SK-N-SH treated with all-trans-retinoic acid at 6 μM for 48 hours (cell line): Measurements from ENCODE around the gene RGL1.

Experiments used
- ATAC-seq: fragments of 200-7000 bp; cut with Tn5 transposase; 3 replicates; pipeline ENCODE4 v1.9.1; 2020; ENCODE audit warnings: mild to moderate bottlenecking, moderate library complexity
- ARNTL ChIP-seq: fragments of 450-650 bp; formaldehyde crosslinking; IDR thresholded peaks from 2 replicates; pipeline ENCODE4 v1.5.0; 2020; ENCODE audit warnings: low read depth, mild to moderate bottlenecking, moderate library complexity, borderline replicate concordance
- CREB5 ChIP-seq: fragments of 250-450 bp; sonication (Bioruptor Pico); IDR thresholded peaks from 2 replicates; pipeline ENCODE4 v1.5.1; 2020; ENCODE audit warnings: low read depth, mild to moderate bottlenecking, moderate library complexity
- CSDC2 ChIP-seq: fragments of 250-450 bp; sonication (Bioruptor Pico); IDR thresholded peaks from 2 replicates; pipeline ENCODE4 v1.5.0; 2020; ENCODE audit warnings: mild to moderate bottlenecking, moderate library complexity
- ESRRG ChIP-seq: fragments of 250-450 bp; sonication (Bioruptor Pico); IDR thresholded peaks from 2 replicates; pipeline ENCODE4 v1.6.1; 2021; ENCODE audit warnings: mild to moderate bottlenecking
- GLIS3 ChIP-seq: fragments of 250-450 bp; sonication (Bioruptor Pico); IDR thresholded peaks from 2 replicates; pipeline ENCODE4 v1.5.0; 2020; ENCODE audit warnings: mild to moderate bottlenecking, moderate library complexity
- ISL1 ChIP-seq: fragments of 250-450 bp; sonication (Bioruptor Pico); IDR thresholded peaks from 2 replicates; pipeline ENCODE4 v2.1.2; 2022; ENCODE audit warnings: mild to moderate bottlenecking, moderate library complexity
- OSR1 ChIP-seq: fragments of 250-450 bp; sonication (Bioruptor Pico); IDR thresholded peaks from 2 replicates; pipeline ENCODE4 v1.8.0; 2022; ENCODE audit warnings: moderate library complexity, mild to moderate bottlenecking, inconsistent platforms
- POU6F1 ChIP-seq: fragments of 250-450 bp; sonication (Bioruptor Pico); IDR thresholded peaks from 2 replicates; pipeline ENCODE4 v1.8.0; 2021; ENCODE audit warnings: low read depth, mild to moderate bottlenecking, moderate library complexity, borderline replicate concordance
- PPARA ChIP-seq: fragments of 250-450 bp; sonication (Bioruptor Pico); IDR thresholded peaks from 2 replicates; pipeline ENCODE4 v1.5.0; 2020; ENCODE audit warnings: mild to moderate bottlenecking, borderline replicate concordance
- RARB ChIP-seq: fragments of 250-450 bp; sonication (Bioruptor Pico); IDR thresholded peaks from 2 replicates; pipeline ENCODE4 v1.8.0; 2021; ENCODE audit warnings: mild to moderate bottlenecking, moderate library complexity
- SNAI2 ChIP-seq: fragments of 250-450 bp; sonication (Bioruptor Pico); IDR thresholded peaks from 2 replicates; pipeline ENCODE4 v1.5.0; 2020; ENCODE audit warnings: mild to moderate bottlenecking, moderate library complexity
- TCF4 ChIP-seq: fragments of 250-450 bp; sonication (Bioruptor Pico); IDR thresholded peaks from 2 replicates; pipeline ENCODE4 v1.8.0; 2021; ENCODE audit warnings: mild to moderate bottlenecking, moderate library complexity, borderline replicate concordance
- TOX ChIP-seq: fragments of 250-450 bp; sonication (Bioruptor Pico); IDR thresholded peaks from 2 replicates; pipeline ENCODE4 v1.8.0; 2021; ENCODE audit warnings: mild to moderate bottlenecking, moderate library complexity, borderline replicate concordance
- TSHZ2 ChIP-seq: fragments of 250-450 bp; sonication (Bioruptor Pico); IDR thresholded peaks from 2 replicates; pipeline ENCODE4 v1.5.0; 2020; ENCODE audit warnings: mild to moderate bottlenecking, moderate library complexity
- ZC3H10 ChIP-seq: fragments of 250-450 bp; sonication (Bioruptor Pico); IDR thresholded peaks from 2 replicates; pipeline ENCODE4 v1.5.1; 2021; ENCODE audit warnings: mild to moderate bottlenecking, moderate library complexity
- ZFP3 ChIP-seq: fragments of 250-450 bp; sonication (Bioruptor Pico); IDR thresholded peaks from 2 replicates; pipeline ENCODE4 v1.5.0; 2020; ENCODE audit warnings: mild to moderate bottlenecking, moderate library complexity
- ZFP30 ChIP-seq: fragments of 450-650 bp; formaldehyde crosslinking; IDR thresholded peaks from 2 replicates; pipeline ENCODE4 v1.5.0; 2022; ENCODE audit warnings: mild to moderate bottlenecking, moderate library complexity
- ZNF565 ChIP-seq: fragments of 450-650 bp; formaldehyde crosslinking; conservative IDR thresholded peaks from 2 replicates; pipeline ENCODE4 v1.5.0; 2020; ENCODE audit warnings: low read depth, mild to moderate bottlenecking, moderate library complexity
- ZNF70 ChIP-seq: fragments of 450-650 bp; formaldehyde crosslinking; IDR thresholded peaks from 2 replicates; pipeline ENCODE4 v1.5.0; 2020; ENCODE audit warnings: mild to moderate bottlenecking, moderate library complexity
- ZNF8 ChIP-seq: fragments of 450-650 bp; formaldehyde crosslinking; IDR thresholded peaks from 2 replicates; pipeline ENCODE4 v1.5.0; 2020; ENCODE audit warnings: mild to moderate bottlenecking, moderate library complexity

Gene RGL1

GRCh38 chr1:183907070-183907469 lies 102.2 kb downstream of the RGL1 start:
- peak; percentile 32; the same call in 1 of the 3 replicates for ATAC-seq
- TF ChIP-seq ZNF8: no peak
- no peak for TF ChIP-seq ISL1 (CRISPR knock-in tag)
- no peak for TF ChIP-seq POU6F1 (CRISPR knock-in tag)
- TF ChIP-seq CREB5 (CRISPR knock-in tag): no peak
- TF ChIP-seq RARB (CRISPR knock-in tag): no peak
- TF ChIP-seq TSHZ2 (CRISPR knock-in tag): no peak
- no peak for TF ChIP-seq ARNTL (CRISPR knock-in tag)
- TF ChIP-seq ZC3H10 (CRISPR knock-in tag): no peak
- no peak for TF ChIP-seq TOX (CRISPR knock-in tag)
- TF ChIP-seq TCF4: no peak
- TF ChIP-seq GLIS3: no peak

- TF ChIP-seq RARB (CRISPR knock-in tag) (no peak), ESRRG (no peak), OSR1 (CRISPR knock-in tag) (no peak), POU6F1 (CRISPR knock-in tag) (no peak), ARNTL (CRISPR knock-in tag) (no peak), GLIS3 (no peak), TSHZ2 (CRISPR knock-in tag) (no peak), CSDC2 (CRISPR knock-in tag) (no peak)
- no peak for ATAC-seq
These were observed 103.2 kb downstream of the RGL1 start for GRCh38 chr1:183908079-183908478.

- TF ChIP-seq ZNF565 (CRISPR knock-in tag) (no peak), CSDC2 (CRISPR knock-in tag) (no peak), ZNF8 (no peak)
- no peak for ATAC-seq
These were observed 104.8 kb downstream of the RGL1 start for GRCh38 chr1:183909672-183910071.

GRCh38 chr1:183910845-183911244 lies 105.9 kb downstream of the RGL1 start:
- no peak; the same call in 2 of the 3 replicates for ATAC-seq
- TF ChIP-seq CREB5 (CRISPR knock-in tag) (no peak), ESRRG (no peak), TOX (CRISPR knock-in tag) (no peak), ZNF8 (no peak), ZFP3 (CRISPR knock-in tag) (no peak), PPARA (CRISPR knock-in tag) (no peak), SNAI2 (no peak), OSR1 (CRISPR knock-in tag) (no peak), POU6F1 (CRISPR knock-in tag) (no peak), GLIS3 (no peak), ZFP30 (no peak), ISL1 (CRISPR knock-in tag) (no peak), ARNTL (CRISPR knock-in tag) (no peak), ZNF70 (CRISPR knock-in tag) (no peak), ZNF565 (CRISPR knock-in tag) (no peak)
